Astrocyte of the spinal cord (primary cell): ENCODE measurements around the gene FAXDC2.

ENCODE experiments used
- DNase-seq: peaks from one replicate; pipeline ENCODE4 v3.0.0; 2011; ENCODE audit warnings: low read depth, low spot score
- H3K4me3 ChIP-seq: 2 replicates; pipeline ENCODE4 v1.5.1; 2011; ENCODE audit warnings: low read depth, mild to moderate bottlenecking, low read length, moderate library complexity
- CTCF ChIP-seq: IDR thresholded peaks from 2 replicates; pipeline ENCODE4 v1.5.1; 2012; ENCODE audit warnings: low read depth, mild to moderate bottlenecking, low read length, inconsistent platforms
- in situ Hi-C: cut with HindIII; loops from 2 replicates; pipeline ENCODE4 v1.10.0; 2017; ENCODE audit warnings: low sequenced_read_pairs

The FAXDC2 gene

DNA sequence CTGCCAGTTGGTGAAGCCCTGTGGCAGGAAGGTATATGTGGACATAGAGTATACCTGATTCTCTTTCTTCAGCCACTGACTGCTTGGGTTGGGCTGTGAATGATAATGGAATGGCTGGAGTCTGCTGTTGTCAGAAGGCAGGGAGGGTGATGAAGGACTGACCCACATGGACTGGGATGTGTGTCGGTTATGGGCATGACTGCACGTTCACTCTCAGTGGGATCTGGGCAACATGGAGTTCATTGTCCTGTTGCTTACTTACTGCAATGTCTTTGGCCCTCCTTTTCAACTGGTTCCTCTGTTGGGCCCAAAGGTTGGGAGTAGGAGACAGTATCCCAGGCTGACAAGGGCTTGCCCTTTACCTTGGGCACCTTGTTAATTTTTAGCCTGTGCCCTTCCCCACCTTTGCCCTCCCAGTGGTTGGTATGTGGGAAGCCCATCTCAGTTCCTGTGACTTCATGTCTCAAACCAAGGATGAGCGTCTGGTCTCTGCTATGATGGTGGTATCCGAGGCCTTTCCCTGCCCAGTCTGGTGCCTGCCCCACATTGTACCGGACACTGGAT lies 34.6 kb downstream of the FAXDC2 start:
- in situ Hi-C loops = no loop called here
- TF ChIP-seq CTCF = no peak
- no peak for DNase-seq
- no peak overlapping the region for H3K4me3 ChIP-seq

DNA sequence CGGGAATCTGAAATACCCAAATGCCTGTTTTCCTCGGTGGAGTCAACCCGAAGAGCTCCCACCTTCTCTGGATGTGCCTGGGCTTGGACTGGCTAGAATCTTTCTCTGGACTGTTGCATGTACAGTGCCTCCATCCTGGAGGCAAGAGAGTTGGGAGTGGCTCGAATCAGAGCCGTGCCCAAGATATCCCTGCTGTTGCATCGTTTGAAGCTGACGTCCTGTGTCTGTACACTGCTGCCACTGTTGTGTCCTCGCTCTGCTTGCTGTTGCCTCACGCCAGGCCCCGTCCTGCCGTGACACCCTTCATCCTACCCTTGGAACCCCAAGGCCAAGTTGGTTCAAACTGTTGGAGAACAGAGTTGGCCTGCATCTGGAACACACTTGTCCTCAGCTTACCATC lies 35.4 kb downstream of the FAXDC2 start:
- in situ Hi-C loops = no loop called here
- no peak for DNase-seq
- TF ChIP-seq CTCF = no peak
- no peak overlapping the region for H3K4me3 ChIP-seq

DNA sequence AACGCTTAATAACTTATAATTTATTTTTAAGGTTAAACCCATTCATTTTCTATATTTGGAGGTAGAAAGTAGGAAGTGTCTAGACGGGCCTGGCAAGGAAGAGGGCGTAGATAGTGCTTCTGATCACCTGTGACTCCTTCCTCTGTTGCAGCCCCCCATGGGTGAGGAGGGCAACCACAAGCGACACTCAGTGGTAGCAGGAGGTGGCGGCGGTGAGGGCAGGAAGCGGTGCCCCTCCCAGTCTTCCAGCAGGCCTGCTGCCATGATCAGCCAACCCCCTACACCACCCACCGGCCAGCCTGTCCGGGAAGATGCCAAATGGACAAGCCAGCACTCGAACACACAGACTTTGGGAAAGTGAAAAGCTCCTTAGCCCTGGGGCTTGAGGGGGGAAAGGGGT lies 36.7 kb downstream of the FAXDC2 start:
- in situ Hi-C loops = no loop called here
- DNase-seq = no peak
- no peak for TF ChIP-seq CTCF
- H3K4me3 ChIP-seq = no peak overlapping the region

- DNase-seq = no peak
- in situ Hi-C loops = no loop called here
Measured at GRCh38 chr5:154813158-154813557, 37.2 kb downstream of the FAXDC2 start.

GRCh38 chr5:154811653-154812465 lies 38.5 kb downstream of the FAXDC2 start:
- H3K4me3 ChIP-seq = no peak overlapping the region
- in situ Hi-C loops = no loop called here
- DNase-seq = peak; percentile 74
- TF ChIP-seq CTCF = peak; percentile 93

More at GRCh38 chr5:154813158-154813557, 37.2 kb downstream of the FAXDC2 start:
- H3K4me3 ChIP-seq = no peak overlapping the region
- TF ChIP-seq CTCF = no peak

DNA sequence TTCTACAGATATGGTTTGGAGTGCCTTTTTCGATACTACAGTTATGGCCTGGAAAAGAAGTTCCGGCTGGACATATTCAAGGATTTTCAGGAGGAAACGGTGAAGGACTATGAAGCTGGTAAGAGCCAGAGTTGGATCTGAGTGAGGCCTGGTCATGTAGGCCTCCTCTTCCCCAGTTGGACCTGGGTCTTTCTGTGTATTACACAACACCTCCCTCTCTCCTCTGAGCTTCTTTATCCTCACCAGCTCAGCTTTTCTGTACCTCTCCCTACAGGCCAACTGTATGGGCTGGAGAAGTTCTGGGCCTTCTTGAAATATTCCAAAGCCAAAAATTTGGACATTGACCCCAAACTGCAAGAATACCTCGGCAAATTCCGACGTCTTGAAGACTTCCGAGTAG lies 39.2 kb downstream of the FAXDC2 start:
- no peak overlapping the region for H3K4me3 ChIP-seq
- in situ Hi-C loops = no loop called here
- no peak for TF ChIP-seq CTCF
- no peak for DNase-seq
